GM21423 (cell line): Measurements from ENCODE around the gene EIF2D.

Experiments used
- ATAC-seq: cut with Tn5 transposase; IDR thresholded peaks from one replicate; pipeline ENCODE4 v1.9.1; 2021; ENCODE audit warnings: mild to moderate bottlenecking, moderate library complexity; ENCODE audit not compliant: unreplicated experiment

The EIF2D gene

DNA sequence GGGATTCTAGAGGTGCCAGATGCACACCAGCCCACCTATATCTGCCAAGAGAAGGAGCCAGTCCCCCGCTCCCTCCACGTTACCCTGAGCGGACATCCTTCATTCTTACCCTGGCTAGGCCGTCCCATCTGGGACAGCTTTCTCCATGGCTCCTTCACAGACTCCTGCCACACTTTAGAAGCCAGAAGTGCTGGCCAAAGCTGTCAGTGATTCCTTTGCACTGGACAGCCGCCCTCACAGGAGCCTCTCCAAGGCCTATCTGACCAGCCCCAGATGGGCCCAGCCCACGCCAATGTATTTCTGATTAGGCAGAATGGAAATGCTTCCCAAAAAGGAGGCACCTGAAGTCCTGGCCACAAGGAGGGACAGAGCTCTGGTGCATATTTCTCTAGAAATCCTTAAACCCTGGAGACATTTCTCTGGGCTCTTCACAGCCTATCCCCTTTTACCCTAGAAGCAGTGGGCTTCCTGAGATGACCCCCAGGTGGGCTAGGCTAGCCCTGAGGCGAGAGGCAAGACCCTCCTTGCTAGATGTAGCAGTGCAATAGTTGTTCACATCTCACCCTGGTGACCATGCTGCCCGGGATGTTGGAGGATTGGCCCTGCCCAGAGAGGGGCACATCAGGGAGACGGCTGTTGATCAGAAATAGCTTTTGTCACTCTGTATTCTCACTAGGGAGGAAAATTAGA lies 60.8 kb downstream of the EIF2D start:
- ATAC-seq = no peak

DNA sequence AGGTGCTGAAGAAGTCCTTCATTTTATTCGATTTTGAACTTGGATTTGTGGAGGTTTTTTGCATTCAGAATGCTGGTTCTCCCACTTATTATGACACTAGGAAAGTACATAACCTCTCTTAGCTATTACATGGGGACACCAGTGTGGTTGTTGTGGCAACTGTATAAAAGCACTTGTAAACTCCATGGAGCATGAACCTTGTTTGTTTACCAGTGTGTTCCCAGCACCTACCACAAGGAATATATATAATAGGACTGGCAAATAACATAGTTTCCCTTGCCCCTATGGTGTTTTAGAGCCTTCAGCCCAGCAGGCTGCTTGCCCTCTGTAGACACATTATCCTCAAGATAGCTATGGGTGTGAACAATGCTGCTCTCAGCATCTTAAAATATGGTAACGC lies 61.8 kb downstream of the EIF2D start:
- no peak for ATAC-seq

DNA sequence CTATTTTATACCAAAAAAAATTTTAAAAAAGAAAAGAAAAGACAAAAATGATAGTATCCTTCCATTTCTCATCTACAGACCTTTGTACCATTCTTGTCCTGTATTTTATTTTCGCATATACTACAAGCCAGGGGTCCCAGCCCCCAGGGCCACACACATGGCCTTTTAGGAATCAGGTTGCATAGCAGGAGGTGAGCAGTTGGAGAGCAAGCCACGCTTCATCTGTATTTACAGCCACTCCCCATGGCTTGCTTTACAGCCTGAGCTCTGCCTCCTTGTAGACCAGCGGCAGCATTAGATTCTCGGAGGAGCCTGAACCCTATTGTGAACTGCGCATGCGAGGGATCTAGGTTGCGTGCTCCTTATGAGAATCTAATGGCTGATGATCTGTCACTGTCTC lies 65.2 kb downstream of the EIF2D start:
- ATAC-seq = no peak

DNA sequence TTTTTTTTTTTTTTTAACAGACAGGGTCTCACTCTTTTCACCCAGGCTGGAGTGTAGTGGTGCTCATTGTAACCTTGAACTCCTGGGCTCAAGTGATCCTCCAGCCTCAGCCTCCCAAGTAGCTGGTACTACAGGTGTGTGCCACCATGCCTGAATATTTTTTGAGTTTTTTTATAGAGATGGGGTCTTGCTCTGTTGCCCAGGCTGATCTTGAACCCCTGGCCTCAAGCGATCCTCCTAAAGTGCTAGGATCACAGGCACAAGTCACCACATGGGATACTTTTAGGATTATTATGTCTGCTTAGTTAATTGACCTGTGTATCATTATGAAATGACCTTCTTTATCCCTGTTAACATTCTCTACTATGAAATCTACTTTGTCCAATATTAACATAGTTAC lies 66.9 kb downstream of the EIF2D start:
- no peak for ATAC-seq

DNA sequence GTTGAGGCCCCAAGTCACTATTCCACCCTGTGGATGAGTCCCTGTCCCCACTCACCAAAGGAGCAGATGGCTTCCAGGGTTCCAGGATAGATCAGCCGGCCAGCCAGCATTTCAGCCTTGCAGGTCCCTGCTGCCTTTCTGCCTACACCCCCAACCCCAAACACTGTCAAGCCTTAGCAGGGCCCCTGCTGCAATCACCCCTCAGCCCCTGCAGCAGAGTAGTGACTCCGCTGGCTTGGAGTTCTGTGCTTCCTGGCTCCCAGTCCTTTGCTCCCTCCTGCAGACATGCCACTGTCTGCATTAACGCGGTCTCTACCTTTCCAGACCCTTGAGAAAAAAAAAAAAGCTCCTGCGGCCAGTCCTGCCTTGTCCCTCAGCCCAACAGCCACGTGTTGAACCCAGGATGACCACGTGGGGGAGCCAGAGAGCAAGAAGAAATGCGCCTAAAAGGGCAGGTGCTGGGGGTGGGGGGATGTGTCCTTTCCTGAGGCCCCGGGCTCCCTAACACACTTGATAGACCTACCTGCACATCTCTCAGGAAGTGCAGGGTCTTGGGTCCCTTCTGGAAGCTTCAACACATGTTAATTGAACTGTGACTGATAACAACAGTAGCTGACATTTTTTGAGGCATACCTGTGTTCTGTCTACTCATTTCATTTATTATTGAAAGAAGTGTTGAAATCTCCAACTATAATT lies 67.6 kb downstream of the EIF2D start:
- ATAC-seq = no peak
